Mesenchymal stem cell (in vitro differentiated cells and primary cell): ENCODE measurements around the gene TBC1D22A.

Experiments used
- DNase-seq: peaks from one replicate; pipeline ENCODE4 v3.0.0-alpha.2; 2013
- H2AFZ ChIP-seq: one replicate; pipeline ENCODE4 v1.6.1; 2013; ENCODE audit warnings: low read depth, mild to moderate bottlenecking, control low read depth, inconsistent platforms, low read length, moderate library complexity
- H2AK5ac ChIP-seq: 2 replicates; pipeline ENCODE4 v1.6.1; 2013; ENCODE audit warnings: low read length, moderate library complexity, mild to moderate bottlenecking, inconsistent platforms; ENCODE audit not compliant: severe bottlenecking
- H2BK120ac ChIP-seq: one replicate; pipeline ENCODE4 v1.6.1; 2013; ENCODE audit warnings: low read depth, mild to moderate bottlenecking, inconsistent platforms, low read length, moderate library complexity
- H2BK12ac ChIP-seq, 2 experiments: one replicate each; pipeline ENCODE4 v1.6.1; 2013; ENCODE audit warnings: inconsistent platforms in 2 of 2, low read length in 2 of 2, mild to moderate bottlenecking in 2 of 2, moderate library complexity in 2 of 2, control low read depth in 1 of 2
- H2BK15ac ChIP-seq: one replicate; pipeline ENCODE4 v1.6.1; 2013; ENCODE audit warnings: mild to moderate bottlenecking, low read depth, inconsistent platforms; ENCODE audit not compliant: poor library complexity, severe bottlenecking
- H2BK5ac ChIP-seq: 2 replicates; pipeline ENCODE4 v1.6.1; 2013; ENCODE audit warnings: low read depth, mild to moderate bottlenecking, low read length, control low read depth, inconsistent platforms; ENCODE audit not compliant: poor library complexity, severe bottlenecking
- H3K14ac ChIP-seq, 2 experiments: one replicate each; pipeline ENCODE4 v1.6.1; 2013; ENCODE audit warnings: inconsistent platforms in 2 of 2, low read length in 2 of 2, control low read depth in 1 of 2, mild to moderate bottlenecking in 1 of 2, moderate library complexity in 1 of 2
- H3K18ac ChIP-seq, 2 experiments: one replicate each; pipeline ENCODE4 v1.6.1; 2013; ENCODE audit warnings: inconsistent platforms in 2 of 2, low read length in 2 of 2, control low read depth in 1 of 2, low read depth in 1 of 2, mild to moderate bottlenecking in 1 of 2
- H3K23ac ChIP-seq, 2 experiments: one replicate each; pipeline ENCODE4 v1.6.1; 2013; ENCODE audit warnings: inconsistent platforms in 2 of 2, low read length in 2 of 2, mild to moderate bottlenecking in 2 of 2, moderate library complexity in 2 of 2, control low read depth in 1 of 2
- H3K27ac ChIP-seq: 2 replicates; pipeline ENCODE4 v1.5.1; 2013; ENCODE audit warnings: mild to moderate bottlenecking, moderate library complexity, low read length, control low read depth, inconsistent platforms; ENCODE audit not compliant: poor library complexity, severe bottlenecking
- H3K27me3 ChIP-seq, 2 experiments: 2 replicates each; pipeline versions ENCODE4 v1.6.1 to v1.7.0; 2013; ENCODE audit warnings: low read length in 2 of 2, mild to moderate bottlenecking in 2 of 2, moderate library complexity in 2 of 2, control low read depth in 1 of 2, inconsistent platforms in 1 of 2; ENCODE audit not compliant: control insufficient read depth in 1 of 2, insufficient read depth in 1 of 2
- H3K36me3 ChIP-seq, 2 experiments: 2 replicates each; pipeline versions ENCODE4 v1.6.1 to v1.7.0; 2013; ENCODE audit warnings: low read length in 2 of 2, control low read depth in 1 of 2, inconsistent platforms in 1 of 2, low read depth in 1 of 2, mild to moderate bottlenecking in 1 of 2; ENCODE audit not compliant: insufficient read depth in 2 of 2, control insufficient read depth in 1 of 2
- H3K4ac ChIP-seq, 2 experiments: one replicate each; pipeline ENCODE4 v1.6.1; 2013; ENCODE audit warnings: inconsistent platforms in 2 of 2, low read length in 2 of 2, mild to moderate bottlenecking in 2 of 2, moderate library complexity in 2 of 2, control low read depth in 1 of 2, low read depth in 1 of 2
- H3K4me1 ChIP-seq: 2 replicates; pipeline ENCODE4 v1.6.1; 2013; ENCODE audit warnings: low read depth, low read length, control low read depth; ENCODE audit not compliant: control insufficient read depth, insufficient read depth
- H3K4me2 ChIP-seq: 2 replicates; pipeline ENCODE4 v1.6.1; 2013; ENCODE audit warnings: low read length, mild to moderate bottlenecking, inconsistent platforms; ENCODE audit not compliant: poor library complexity, severe bottlenecking
- H3K4me3 ChIP-seq, 2 experiments: 2 replicates each; pipeline versions ENCODE4 v1.5.1 to v1.7.0; 2013; ENCODE audit warnings: low read length in 2 of 2, mild to moderate bottlenecking in 2 of 2, control low read depth in 1 of 2, low read depth in 1 of 2; ENCODE audit not compliant: insufficient read depth in 1 of 2
- H3K79me1 ChIP-seq: replicated peaks from 2 replicates; pipeline ENCODE4 v1.6.1; 2013; ENCODE audit warnings: mild to moderate bottlenecking, control low read depth, low read length, inconsistent platforms; ENCODE audit not compliant: poor library complexity, severe bottlenecking
- H3K9ac ChIP-seq: 2 replicates; pipeline ENCODE4 v1.7.0; 2013; ENCODE audit warnings: mild to moderate bottlenecking, low read length, moderate library complexity
- H3K9me3 ChIP-seq: 2 replicates; pipeline ENCODE4 v1.7.0; 2013; ENCODE audit warnings: mild to moderate bottlenecking, low read length; ENCODE audit not compliant: control insufficient read depth
- H4K8ac ChIP-seq: one replicate; pipeline ENCODE4 v1.6.1; 2013; ENCODE audit warnings: inconsistent platforms, mild to moderate bottlenecking, low read length, moderate library complexity
- H4K91ac ChIP-seq: one replicate; pipeline ENCODE4 v1.6.1; 2013; ENCODE audit warnings: mild to moderate bottlenecking, low read length, inconsistent platforms
- WGBS: methylation state at CpG from one replicate; pipeline ENCODE4 v1.1.7; 2013; ENCODE audit warnings: mixed read lengths; 5-methylcytosine and 5-hydroxymethylcytosine counted together

The TBC1D22A gene

DNA sequence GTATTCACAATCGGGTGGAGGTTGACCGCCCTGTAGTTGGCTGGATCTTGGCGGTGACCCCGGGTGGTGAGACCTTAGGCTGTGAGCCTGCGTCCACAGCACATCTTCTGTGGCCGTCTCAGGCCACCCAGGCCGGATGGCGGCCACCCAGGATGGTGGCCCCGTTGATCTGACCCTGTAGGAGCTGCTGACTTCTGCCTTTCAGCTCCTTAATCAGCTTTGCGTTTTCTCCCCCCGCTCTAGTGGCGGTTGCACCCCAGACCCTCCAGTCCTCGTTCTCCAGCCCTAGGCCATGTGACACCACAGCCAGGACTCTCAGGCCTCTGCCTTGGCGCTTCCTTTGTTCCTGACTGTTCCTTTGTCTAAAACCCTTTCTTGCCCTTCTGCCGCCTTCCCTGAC is 244.0 kb downstream of the TBC1D22A start:
- Histone ChIP-seq H3K4me2 (no peak overlapping the region), H3K14ac (no peak overlapping the region), H4K91ac (no peak overlapping the region), H3K27ac (no peak overlapping the region), H2BK15ac (no peak overlapping the region), H3K18ac (no peak overlapping the region), H3K4ac (no peak overlapping the region), H3K4me3 (no peak overlapping the region), H2BK5ac (no peak overlapping the region), H3K9me3 (no peaks in the 10 kb centered on the region), H2AK5ac (no peak overlapping the region), H3K79me1 (peaks cover 37% of the 10 kb centered on the region), H4K8ac (no peak overlapping the region), H3K23ac (no peak overlapping the region), H3K36me3 (peaks cover 35 to 40% of the 10 kb centered on the region in 2 experiments), H3K9ac (no peak overlapping the region), H3K27me3 (no peaks in the 10 kb centered on the region), H3K4me1 (no peaks in the 10 kb centered on the region), H2BK12ac (no peak overlapping the region), H2AFZ (no peak overlapping the region), H2BK120ac (no peak overlapping the region)
- DNase-seq, result no peak
- WGBS, result 94% methylated on average over 15 of the region's 15 CpGs

DNA sequence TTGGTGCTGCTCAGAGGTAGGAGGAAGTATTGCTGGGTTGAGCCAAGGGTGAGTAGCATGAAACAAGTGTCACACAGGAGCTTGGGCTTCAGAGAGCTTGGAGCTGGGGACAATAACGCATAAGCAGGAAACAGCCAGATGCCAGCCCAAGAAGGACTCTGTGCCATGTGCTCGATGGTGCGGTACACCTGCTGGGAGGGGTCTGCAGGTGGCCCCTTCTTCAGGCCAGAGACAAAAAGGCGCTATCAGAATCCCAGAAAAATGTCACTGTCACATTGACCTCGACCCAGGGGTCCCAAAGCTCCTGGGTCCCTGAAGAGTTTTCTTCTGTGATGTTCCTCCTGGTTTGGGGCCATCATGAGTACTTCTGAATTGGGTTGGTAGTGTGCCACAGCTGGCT is 244.4 kb downstream of the TBC1D22A start:
- Histone ChIP-seq H3K4ac (no peak overlapping the region), H2BK12ac (no peak overlapping the region), H3K36me3 (peaks cover 35 to 40% of the 10 kb centered on the region in 2 experiments), H3K4me3 (no peak overlapping the region), H2BK5ac (no peak overlapping the region), H3K4me2 (no peak overlapping the region), H3K9ac (no peak overlapping the region), H4K8ac (no peak overlapping the region), H3K9me3 (no peaks in the 10 kb centered on the region), H2AFZ (no peak overlapping the region), H2BK15ac (no peak overlapping the region), H4K91ac (no peak overlapping the region), H3K14ac (no peak overlapping the region), H3K27me3 (no peaks in the 10 kb centered on the region), H2BK120ac (no peak overlapping the region), H3K27ac (no peak overlapping the region), H3K23ac (no peak overlapping the region), H2AK5ac (no peak overlapping the region), H3K79me1 (peaks cover 38% of the 10 kb centered on the region), H3K4me1 (no peaks in the 10 kb centered on the region), H3K18ac (no peak overlapping the region)
- WGBS, result 94% methylated on average over 5 of the region's 5 CpGs
- no peak for DNase-seq

DNA sequence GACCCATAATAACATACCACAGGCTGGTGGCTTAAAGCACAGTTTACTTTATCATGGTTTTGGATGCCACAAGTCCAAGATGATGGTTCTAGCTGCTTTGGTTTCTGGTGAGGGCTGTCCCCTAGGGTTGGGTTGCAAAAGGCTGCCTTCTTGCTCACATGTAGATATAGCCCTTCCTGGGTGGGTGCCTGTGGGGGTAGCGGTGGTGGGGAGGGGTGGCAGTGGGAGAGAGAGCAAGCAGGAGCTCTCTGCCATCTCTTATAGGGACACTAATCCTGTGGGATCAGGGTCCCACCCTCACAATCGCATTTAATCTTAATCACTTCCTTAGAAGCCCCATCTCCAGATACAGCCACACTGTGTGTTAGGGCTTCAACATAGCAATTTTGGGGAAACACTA is 245.0 kb downstream of the TBC1D22A start:
- no peak overlapping the region for H3K4me3 ChIP-seq
- no peak overlapping the region for H4K8ac ChIP-seq
- H3K9ac ChIP-seq, result no peak overlapping the region
- peaks cover 35 to 40% of the 10 kb centered on the region in 2 experiments for H3K36me3 ChIP-seq
- H3K79me1 ChIP-seq, result peaks cover 42% of the 10 kb centered on the region
- no peak for DNase-seq
- no peak overlapping the region for H3K14ac ChIP-seq
- no peak overlapping the region for H3K23ac ChIP-seq
- H3K4me1 ChIP-seq, result no peaks in the 10 kb centered on the region
- no peak overlapping the region for H3K27ac ChIP-seq
- H2AK5ac ChIP-seq, result no peak overlapping the region
- H4K91ac ChIP-seq, result no peak overlapping the region
- no peaks in the 10 kb centered on the region for H3K9me3 ChIP-seq
- no peak overlapping the region for H2BK15ac ChIP-seq
- H2BK5ac ChIP-seq, result no peak overlapping the region
- no peak overlapping the region for H2BK120ac ChIP-seq
- WGBS, result 100% methylated on average over 1 of the region's 2 CpGs
- H3K18ac ChIP-seq, result no peak overlapping the region
- H2AFZ ChIP-seq, result no peak overlapping the region
- no peaks in the 10 kb centered on the region for H3K27me3 ChIP-seq
- no peak overlapping the region for H3K4ac ChIP-seq
- H2BK12ac ChIP-seq, result no peak overlapping the region
- H3K4me2 ChIP-seq, result no peak overlapping the region

DNA sequence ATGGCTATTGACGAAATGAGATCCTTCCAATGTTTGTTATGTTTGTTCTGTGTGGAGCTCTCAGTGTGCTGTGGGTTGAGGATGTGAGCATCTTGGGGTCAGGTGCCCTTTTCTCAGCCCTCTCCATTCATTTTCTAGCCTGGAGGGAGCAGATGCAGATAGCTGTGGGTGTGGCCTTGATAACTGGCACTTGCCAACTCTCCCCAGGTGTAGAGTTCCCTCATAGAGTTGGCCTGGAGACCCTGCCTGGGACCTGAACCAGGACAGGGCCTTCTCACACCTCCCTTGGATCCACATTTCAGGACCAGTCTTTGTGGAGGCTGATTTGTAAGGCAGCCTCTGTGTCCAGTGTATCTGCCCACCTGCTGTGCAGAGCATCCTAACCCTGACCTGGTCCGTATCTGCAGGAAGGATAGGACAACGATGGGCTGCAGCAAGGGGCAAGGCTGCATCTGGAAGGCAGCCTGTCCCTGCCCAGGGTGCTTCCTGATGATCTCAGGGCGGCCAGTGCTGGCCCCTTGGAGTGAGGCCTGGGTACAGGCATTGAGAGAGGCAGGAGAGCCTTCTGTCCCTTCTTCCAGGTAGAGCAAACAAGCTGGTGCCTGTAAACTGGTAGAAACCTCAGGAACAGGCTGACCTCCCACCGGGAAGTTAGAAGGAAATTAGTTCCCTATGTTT is 245.9 kb downstream of the TBC1D22A start:
- Histone ChIP-seq H2AFZ (no peak overlapping the region), H3K27ac (no peak overlapping the region), H3K27me3 (no peaks in the 10 kb centered on the region), H3K4me3 (no peak overlapping the region), H3K79me1 (peaks cover 39% of the 10 kb centered on the region), H4K8ac (no peak overlapping the region), H4K91ac (no peak overlapping the region), H3K23ac (no peak overlapping the region), H3K18ac (no peak overlapping the region), H3K14ac (no peak overlapping the region), H2AK5ac (no peak overlapping the region), H2BK15ac (no peak overlapping the region), H2BK120ac (no peak overlapping the region), H3K4me2 (no peak overlapping the region), H3K9me3 (no peaks in the 10 kb centered on the region), H3K9ac (no peak overlapping the region), H2BK12ac (no peak overlapping the region), H3K36me3 (peaks cover 34 to 38% of the 10 kb centered on the region in 2 experiments), H3K4ac (no peak overlapping the region), H3K4me1 (peaks cover 4% of the 10 kb centered on the region), H2BK5ac (no peak overlapping the region)
- no peak for DNase-seq
- 94% methylated on average over 5 of the region's 5 CpGs for WGBS
